Measurements from ENCODE around the gene C1QB. TPM values are rescaled to one million over a fixed set of nuclear protein-coding genes. Genes with fewer than 3 reads are reported as not detected.
A peak's percentile ranks its signal among the peaks of the same experiment; 100 is the strongest.

C1QB gene
- total and polyA plus RNA-seq, 4 donors: 93.9 to 335 (median 143) TPM

GRCh38 chr1:22636927-22637326 lies 16.1 kb upstream of the C1QB start:
- 46% methylated on average over 6 of the region's 6 CpGs for WGBS
- H3K9ac ChIP-seq (ENCODE audit: low read depth in 1 of 2, low read length in 2 of 2): no peak overlapping the region
- no peaks in the 10 kb centered on the region for H3K9me3 ChIP-seq (ENCODE audit: control insufficient read depth in 4 of 4, low read length in 3 of 4)
- no peak overlapping the region for H3K27ac ChIP-seq (ENCODE audit: low read depth in 1 of 2, low read length in 2 of 2)
- no peaks in the 10 kb centered on the region for H3K27me3 ChIP-seq (ENCODE audit: control insufficient read depth in 4 of 4, insufficient read depth in 4 of 4, low read length in 3 of 4)
- no peak for DNase-seq (ENCODE audit: low spot score)
- peak overlapping the region in 1 of 3 donors; percentile 20 for H3K4me3 ChIP-seq (ENCODE audit: low read depth in 1 of 3, low read length in 3 of 3)
- TF ChIP-seq CTCF (IDR thresholded peaks at IDR 0.05; ENCODE audit: low read depth, low read length, missing input control): no peak
- no peak for TF ChIP-seq EGR1 (IDR thresholded peaks at IDR 0.05; ENCODE audit: low read depth in 2 of 2)
- no peak for TF ChIP-seq HNF4A (conservative IDR thresholded peaks at IDR 0.05)
- TF ChIP-seq RXRA (IDR thresholded peaks at IDR 0.05): no peak
- TF ChIP-seq SP1 (IDR thresholded peaks at IDR 0.05): no peak
- no peak for TF ChIP-seq JUND (IDR thresholded peaks at IDR 0.05)
- no peak for TF ChIP-seq ZBTB33 (IDR thresholded peaks at IDR 0.05)
- TF ChIP-seq FOXA1 (IDR thresholded peaks at IDR 0.05): no peak
- no peak for TF ChIP-seq TAF1 (conservative IDR thresholded peaks at IDR 0.05)
- TF ChIP-seq MAX (IDR thresholded peaks at IDR 0.05): no peak
- no peak for TF ChIP-seq REST (IDR thresholded peaks at IDR 0.05)
- TF ChIP-seq FOXA2 (IDR thresholded peaks at IDR 0.05): no peak
- TF ChIP-seq YY1 (IDR thresholded peaks at IDR 0.05): no peak
- peaks cover 0 to 1% (median 0%) of the 10 kb centered on the region in 4 donors for H3K4me1 ChIP-seq (ENCODE audit: control insufficient read depth in 4 of 4, insufficient read depth in 4 of 4, low read length in 3 of 4)
- H3K36me3 ChIP-seq (ENCODE audit: control insufficient read depth in 4 of 4, insufficient read depth in 3 of 4, low read depth in 1 of 4, low read length in 3 of 4): no peaks in the 10 kb centered on the region

- Histone ChIP-seq H3K9ac (ENCODE audit: low read depth in 1 of 2, low read length in 2 of 2) (no peak overlapping the region), H3K27ac (ENCODE audit: low read depth in 1 of 2, low read length in 2 of 2) (no peak overlapping the region), H3K9me3 (ENCODE audit: control insufficient read depth in 4 of 4, low read length in 3 of 4) (no peaks in the 10 kb centered on the region), H3K4me1 (ENCODE audit: control insufficient read depth in 4 of 4, insufficient read depth in 4 of 4, low read length in 3 of 4) (peaks cover 0 to 1% (median 0%) of the 10 kb centered on the region in 4 donors), H3K27me3 (ENCODE audit: control insufficient read depth in 4 of 4, insufficient read depth in 4 of 4, low read length in 3 of 4) (no peaks in the 10 kb centered on the region), H3K4me3 (ENCODE audit: low read depth in 1 of 3, low read length in 3 of 3) (peak overlapping the region in 1 of 3 donors; percentile 1), H3K36me3 (ENCODE audit: control insufficient read depth in 4 of 4, insufficient read depth in 3 of 4, low read depth in 1 of 4, low read length in 3 of 4) (no peaks in the 10 kb centered on the region)
- no peak for DNase-seq (ENCODE audit: low spot score)
- 57% methylated on average over 3 of the region's 3 CpGs for WGBS
- no peak for TF ChIP-seq JUND (IDR thresholded peaks at IDR 0.05)
- no peak for TF ChIP-seq ATF3 (IDR thresholded peaks at IDR 0.05)
- TF ChIP-seq EGR1 (IDR thresholded peaks at IDR 0.05; ENCODE audit: low read depth in 2 of 2): no peak
- no peak for TF ChIP-seq NR2F2 (IDR thresholded peaks at IDR 0.05)
- TF ChIP-seq ZBTB33 (IDR thresholded peaks at IDR 0.05): no peak
- no peak for TF ChIP-seq HNF4G (IDR thresholded peaks at IDR 0.05)
- TF ChIP-seq FOXA2 (IDR thresholded peaks at IDR 0.05): no peak
- TF ChIP-seq REST (IDR thresholded peaks at IDR 0.05): no peak
- no peak for TF ChIP-seq RAD21 (IDR thresholded peaks at IDR 0.05)
Observed at GRCh38 chr1:22637907-22638445, 15.1 kb upstream of the C1QB start.

All from liver (tissue), 9 donors.